ENCODE results near the gene B3GAT1. TPM values are rescaled to one million over a fixed set of nuclear protein-coding genes. Genes with fewer than 3 reads are reported as not detected.
"Not testable (repeated sequence)": the region's sequence is repeated elsewhere in the genome, so short reads cannot be mapped to it uniquely, and the experiment has no call there.

Gene B3GAT1
- polyA plus RNA-seq (ENCODE audit: insufficient read length in 10 of 10), result under 1 TPM; 0.19 to 0.48 (median 0.29) TPM
- long read RNA-seq, donor 1, result 0 reads
- long read RNA-seq, donor 2, result 0 reads
- long read RNA-seq, donor 3, result 0 reads
- long read RNA-seq, donor 4, result 0 reads
- long read RNA-seq, donor 5, result 0 reads
- long read RNA-seq, donor 6, partial matches to known transcripts, result 0 of 1 reads
- long read RNA-seq, donor 6, other reads (novel, unspliced or antisense), result 0 of 1 reads
- long read RNA-seq, donor 7, result 0 reads
- long read RNA-seq, donor 8, result 0 reads
- long read RNA-seq, donor 9, result 0 reads

GRCh38 chr11:134412203-134413042 is at the start of gene B3GAT1:
TSS of gene B3GAT1 (minus strand) at chr11:134412242. CDS start at chr11:134387659, 24,583 bp downstream.
- DNase-seq, result peak in 1 of 3 donors; percentile 15

- DNase-seq, result no peak
These were observed 49.6 kb upstream of the B3GAT1 start for GRCh38 chr11:134461621-134462020.

- DNase-seq, result no peak
These were observed 48.8 kb upstream of the B3GAT1 start for GRCh38 chr11:134460881-134461280.

- no peak for DNase-seq
These were observed 48.1 kb upstream of the B3GAT1 start for GRCh38 chr11:134460062-134460561.

GRCh38 chr11:134459246-134460061 is 47.4 kb upstream of the B3GAT1 start:
- DNase-seq, result no peak

- DNase-seq, result not testable (repeated sequence)
These were observed 45.5 kb upstream of the B3GAT1 start for GRCh38 chr11:134457411-134458007.

- no peak for DNase-seq
These were observed 43.5 kb upstream of the B3GAT1 start for GRCh38 chr11:134455516-134455915.

GRCh38 chr11:134454146-134454690 is 42.2 kb upstream of the B3GAT1 start:
- no peak for DNase-seq

GRCh38 chr11:134453441-134453840 is 41.4 kb upstream of the B3GAT1 start:
- DNase-seq, result no peak

- no peak for DNase-seq
These were observed 40.8 kb upstream of the B3GAT1 start for GRCh38 chr11:134452838-134453155.

GRCh38 chr11:134452026-134452837 is 40.2 kb upstream of the B3GAT1 start:
- DNase-seq, result no peak

GRCh38 chr11:134450186-134450585 is 38.1 kb upstream of the B3GAT1 start:
- no peak for DNase-seq

GRCh38 chr11:134449713-134450112 is 37.7 kb upstream of the B3GAT1 start:
- no peak for DNase-seq

- DNase-seq, result no peak
These were observed 37.0 kb upstream of the B3GAT1 start for GRCh38 chr11:134449051-134449450.

- no peak for DNase-seq
These were observed 35.7 kb upstream of the B3GAT1 start for GRCh38 chr11:134447696-134448095.

- DNase-seq, result no peak
These were observed 33.7 kb upstream of the B3GAT1 start for GRCh38 chr11:134445601-134446325.

GRCh38 chr11:134444160-134445108 is 32.4 kb upstream of the B3GAT1 start:
- DNase-seq, result not testable (repeated sequence)

- no peak for DNase-seq
These were observed 31.2 kb upstream of the B3GAT1 start for GRCh38 chr11:134443246-134443645.

- DNase-seq, result no peak
These were observed 30.2 kb upstream of the B3GAT1 start for GRCh38 chr11:134442246-134442645.
